Fibroblast of lung (primary cell): Measurements from ENCODE around the gene DNAH8. TPM values are rescaled to one million over a fixed set of nuclear protein-coding genes. Genes with fewer than 3 reads are reported as not detected.

Experiments used
- DNase-seq, 2 donors: peaks; one replicate each; pipeline versions ENCODE4 v3.0.0 to v3.0.0-alpha.2; 2010; ENCODE audit warnings: low read depth in 2 of 2
- H2AFZ ChIP-seq: 2 replicates; pipeline ENCODE4 v1.5.1; 2012; ENCODE audit warnings: low read length, control low read depth, inconsistent platforms
- H3K27ac ChIP-seq: 2 replicates; pipeline ENCODE4 v1.5.1; 2011; ENCODE audit warnings: low read length, control low read depth; ENCODE audit not compliant: insufficient read depth
- H3K27me3 ChIP-seq: 2 replicates; pipeline ENCODE4 v1.5.1; 2011; ENCODE audit warnings: mild to moderate bottlenecking, low read length; ENCODE audit not compliant: control insufficient read depth, insufficient read depth
- H3K36me3 ChIP-seq: 2 replicates; pipeline ENCODE4 v1.5.1; 2011; ENCODE audit warnings: low read length; ENCODE audit not compliant: control insufficient read depth, insufficient read depth
- H3K4me1 ChIP-seq: 2 replicates; pipeline ENCODE4 v1.5.1; 2011; ENCODE audit warnings: low read length; ENCODE audit not compliant: control insufficient read depth, insufficient read depth; ENCODE audit errors: extremely low read depth
- H3K4me2 ChIP-seq: 2 replicates; pipeline ENCODE4 v1.5.1; 2011; ENCODE audit warnings: low read length, control low read depth; ENCODE audit not compliant: insufficient read depth; ENCODE audit errors: extremely low read depth
- H3K4me3 ChIP-seq, 4 experiments: fragments of 200-600 bp in 1 of 4; sonication (generic) in 1 of 4; replicated peaks in 1 of 4; 2 replicates each; pipeline ENCODE4 v1.5.1; 2011 to 2016; ENCODE audit warnings: low read length in 4 of 4, low read depth in 3 of 4, mild to moderate bottlenecking in 3 of 4, control low read depth in 2 of 4, inconsistent platforms in 1 of 4, mixed read lengths in 1 of 4; ENCODE audit not compliant: insufficient read depth in 1 of 4; ENCODE audit errors: control extremely low read depth in 1 of 4
- H3K79me2 ChIP-seq: 2 replicates; pipeline ENCODE4 v1.5.1; 2012; ENCODE audit warnings: mild to moderate bottlenecking, low read length, inconsistent platforms; ENCODE audit not compliant: control insufficient read depth, insufficient read depth
- H3K9ac ChIP-seq: 2 replicates; pipeline ENCODE4 v1.5.1; 2011; ENCODE audit warnings: mild to moderate bottlenecking, low read length, control low read depth; ENCODE audit not compliant: insufficient read depth
- H3K9me3 ChIP-seq: 2 replicates; pipeline ENCODE4 v1.5.1; 2012; ENCODE audit warnings: low read depth, low read length; ENCODE audit not compliant: control insufficient read depth, insufficient read depth
- H4K20me1 ChIP-seq: 2 replicates; pipeline ENCODE4 v1.5.1; 2011; ENCODE audit warnings: low read length; ENCODE audit not compliant: control insufficient read depth, insufficient read depth; ENCODE audit errors: extremely low read depth
- EZH2 ChIP-seq: IDR thresholded peaks from 2 replicates; pipeline ENCODE4 v1.5.1; 2012; ENCODE audit warnings: low read length, control low read depth, mild to moderate bottlenecking; ENCODE audit errors: missing control alignments
- polyA plus RNA-seq, 2 donors: library from polyadenylated mRNA; depleted of rRNA in 1 of 2; stranded (reverse) in 1 of 2; unstranded in 1 of 2; fragments of >200 nt; gene quantifications; 2 replicates each; pipeline ENCODE4 v1.2.1, GENCODE V29; 2011 to 2012; ENCODE audit warnings: missing spikeins in 1 of 2
- total RNA-seq: library from RNA; depleted of rRNA; stranded (reverse); fragments of >200 nt; gene quantifications from 2 replicates; pipeline ENCODE4 v1.2.1, GENCODE V29; 2014
- TF ChIP-seq, protein P1 (sequence below), 2 donors: IDR thresholded peaks in 1 of 2; conservative IDR thresholded peaks in 1 of 2; 1 replicate in 1 of 2; 2 replicates in 1 of 2; pipeline ENCODE4 v1.5.1; 2011 to 2012; ENCODE audit warnings: low read length in 2 of 2, control low read depth in 1 of 2, inconsistent platforms in 1 of 2, low read depth in 1 of 2, mild to moderate bottlenecking in 1 of 2

Gene DNAH8
- total and polyA plus RNA-seq, 2 donors (not counting 1 experiment from before 2014, with no cell fraction given), result under 0.01 TPM; not detected in 1

DNA sequence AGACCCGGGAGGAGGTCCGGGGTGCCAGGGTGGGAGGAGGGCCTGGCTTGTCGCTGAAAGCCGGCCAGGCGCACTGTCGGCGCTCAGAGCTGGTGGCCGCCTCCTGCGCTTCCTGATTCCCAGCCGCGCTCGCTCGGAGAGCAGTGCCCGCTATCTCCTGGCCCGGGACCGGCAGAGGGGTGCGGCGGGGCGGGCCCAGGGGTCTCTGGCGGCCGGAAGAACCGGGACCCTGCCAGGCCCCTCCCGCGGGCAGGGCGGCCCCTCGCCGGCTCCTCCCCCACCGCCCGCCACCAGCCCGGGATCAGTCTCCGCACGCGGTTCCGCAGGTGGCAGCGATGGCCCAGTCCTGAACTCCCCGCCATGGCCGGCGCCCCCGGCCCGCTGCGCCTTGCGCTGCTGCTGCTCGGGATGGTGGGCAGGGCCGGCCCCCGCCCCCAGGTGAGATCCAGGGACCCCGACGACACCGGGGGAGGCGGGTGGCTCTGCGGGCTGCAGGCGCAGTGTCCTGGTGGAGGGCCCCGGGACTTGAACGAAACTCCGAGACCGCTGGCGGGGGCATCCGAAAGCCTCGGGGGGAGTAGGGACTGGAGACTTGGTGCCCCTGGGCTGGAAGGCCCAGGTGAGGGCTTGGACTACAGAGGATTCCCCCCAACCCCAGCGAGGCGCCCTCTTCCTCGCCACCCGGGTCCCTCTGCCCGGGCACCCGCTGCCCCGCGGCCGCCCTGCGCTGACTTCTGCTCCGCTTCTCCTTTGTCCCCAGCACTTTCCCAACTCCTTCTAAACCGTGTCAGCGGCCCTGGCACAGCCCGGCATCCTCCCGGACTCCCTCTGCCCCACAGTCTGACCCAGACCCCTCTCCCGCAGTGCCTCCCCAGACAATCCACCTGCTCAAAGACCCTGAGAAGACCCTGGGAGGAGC, 333.6 kb downstream of the DNAH8 start, which contains the start of gene GLP1R:
TSS of gene GLP1R (plus strand) at position 301 of the 919 bp plus-strand sequence. CDS start at position 361, 60 bp downstream.
- H3K27ac ChIP-seq, result no peak within 1 kb of the TSS
- H2AFZ ChIP-seq, result no peak within 1 kb of the TSS
- TF ChIP-seq, protein P1, sequence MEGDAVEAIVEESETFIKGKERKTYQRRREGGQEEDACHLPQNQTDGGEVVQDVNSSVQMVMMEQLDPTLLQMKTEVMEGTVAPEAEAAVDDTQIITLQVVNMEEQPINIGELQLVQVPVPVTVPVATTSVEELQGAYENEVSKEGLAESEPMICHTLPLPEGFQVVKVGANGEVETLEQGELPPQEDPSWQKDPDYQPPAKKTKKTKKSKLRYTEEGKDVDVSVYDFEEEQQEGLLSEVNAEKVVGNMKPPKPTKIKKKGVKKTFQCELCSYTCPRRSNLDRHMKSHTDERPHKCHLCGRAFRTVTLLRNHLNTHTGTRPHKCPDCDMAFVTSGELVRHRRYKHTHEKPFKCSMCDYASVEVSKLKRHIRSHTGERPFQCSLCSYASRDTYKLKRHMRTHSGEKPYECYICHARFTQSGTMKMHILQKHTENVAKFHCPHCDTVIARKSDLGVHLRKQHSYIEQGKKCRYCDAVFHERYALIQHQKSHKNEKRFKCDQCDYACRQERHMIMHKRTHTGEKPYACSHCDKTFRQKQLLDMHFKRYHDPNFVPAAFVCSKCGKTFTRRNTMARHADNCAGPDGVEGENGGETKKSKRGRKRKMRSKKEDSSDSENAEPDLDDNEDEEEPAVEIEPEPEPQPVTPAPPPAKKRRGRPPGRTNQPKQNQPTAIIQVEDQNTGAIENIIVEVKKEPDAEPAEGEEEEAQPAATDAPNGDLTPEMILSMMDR (conservative IDR thresholded peaks at IDR 0.05 in 1 of 2, IDR thresholded peaks at IDR 0.05 in 1 of 2; ENCODE audit: low read depth in 1 of 2, low read length in 2 of 2), result no peak
- no peak for TF ChIP-seq EZH2
- H3K27me3 ChIP-seq, result peaks cover 7% of the 10 kb centered on the region
- no peaks in the 10 kb centered on the region for H4K20me1 ChIP-seq
- no peak for DNase-seq
- no peaks in the 10 kb centered on the region for H3K79me2 ChIP-seq
- no peak within 1 kb of the TSS for H3K9ac ChIP-seq
- no peak within 1 kb of the TSS for H3K4me3 ChIP-seq
- no peaks in the 10 kb centered on the region for H3K36me3 ChIP-seq
- no peak within 1 kb of the TSS for H3K4me2 ChIP-seq
- H3K4me1 ChIP-seq, result no peaks in the 10 kb centered on the region
- no peaks in the 10 kb centered on the region for H3K9me3 ChIP-seq

DNA sequence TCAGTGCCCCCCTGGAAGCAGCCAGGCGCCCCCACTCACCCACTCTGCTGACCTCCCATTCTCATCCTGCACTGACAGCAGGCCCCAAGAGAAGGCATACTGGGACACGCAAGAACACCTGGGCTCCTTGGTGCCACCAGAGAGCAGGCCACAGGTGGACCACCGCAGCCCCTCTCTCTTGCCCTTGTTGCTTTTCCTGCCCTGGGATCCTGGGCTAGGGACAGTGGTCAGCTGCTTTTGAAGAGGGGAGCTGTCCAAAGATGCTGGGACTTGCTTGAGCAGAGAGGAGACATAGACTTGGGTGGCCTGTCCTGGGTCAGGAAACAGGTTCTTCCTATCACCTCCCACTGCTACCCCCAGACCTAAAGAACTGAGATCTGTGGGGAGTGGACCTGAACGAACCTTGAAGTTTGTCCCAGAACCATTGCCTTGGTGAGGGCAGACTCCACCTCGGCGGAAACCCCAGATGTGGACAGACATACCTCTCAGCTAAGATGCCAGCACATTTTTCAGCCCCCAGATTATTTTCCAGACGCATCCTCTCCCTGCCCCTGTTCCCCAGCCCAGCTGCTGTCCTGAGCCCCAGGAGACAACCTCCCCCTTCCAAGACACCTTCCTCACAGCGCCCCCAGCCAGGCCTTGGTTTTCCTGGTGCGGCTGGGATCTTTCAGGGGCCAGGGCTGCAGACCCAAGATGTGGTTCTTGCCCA, 334.6 kb downstream of the DNAH8 start:
- Histone ChIP-seq H3K36me3 (no peaks in the 10 kb centered on the region), H4K20me1 (no peaks in the 10 kb centered on the region), H3K27me3 (peaks cover 7% of the 10 kb centered on the region), H2AFZ (no peak overlapping the region), H3K4me2 (no peak overlapping the region), H3K9ac (no peak overlapping the region), H3K79me2 (no peaks in the 10 kb centered on the region), H3K9me3 (no peaks in the 10 kb centered on the region), H3K27ac (no peak overlapping the region), H3K4me3 (no peak overlapping the region), H3K4me1 (no peaks in the 10 kb centered on the region)
- DNase-seq, result no peak
- TF ChIP-seq EZH2, result no peak
- TF ChIP-seq, protein P1 (conservative IDR thresholded peaks at IDR 0.05 in 1 of 2, IDR thresholded peaks at IDR 0.05 in 1 of 2; ENCODE audit: low read depth in 1 of 2, low read length in 2 of 2), result no peak

DNA sequence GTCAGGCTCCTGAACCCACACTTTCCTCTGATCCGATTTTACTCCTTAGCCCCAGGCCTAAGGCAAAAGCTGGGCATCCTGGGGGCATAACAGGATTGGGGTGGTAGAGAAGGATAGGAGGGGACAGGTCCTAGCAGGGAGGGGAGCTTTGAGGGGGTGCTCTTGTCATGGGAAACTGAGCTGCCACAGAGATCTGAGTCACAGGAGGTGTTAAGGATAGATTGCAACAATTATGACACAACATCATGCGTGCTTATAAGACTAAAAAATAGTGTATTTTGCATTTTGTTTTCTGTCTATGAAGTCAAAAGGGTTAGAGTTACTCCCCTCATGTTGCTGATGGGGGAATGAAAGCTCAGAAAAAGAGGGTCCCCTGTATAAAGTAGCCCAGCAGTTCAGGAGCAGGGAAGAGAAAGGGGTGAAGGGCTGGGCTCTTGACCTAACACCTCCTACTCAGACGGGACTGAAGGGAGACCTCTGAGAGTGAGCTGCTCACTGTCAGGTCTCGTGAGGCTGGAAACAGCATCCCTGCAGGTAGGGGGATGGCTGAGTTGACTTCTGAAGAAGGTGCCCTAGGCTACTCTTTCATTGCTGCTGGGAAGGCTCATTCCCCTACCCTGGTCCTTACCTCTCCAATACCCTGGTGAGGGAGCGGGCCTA, 335.5 kb downstream of the DNAH8 start:
- H4K20me1 ChIP-seq, result no peaks in the 10 kb centered on the region
- no peak overlapping the region for H2AFZ ChIP-seq
- no peak for DNase-seq
- no peak overlapping the region for H3K4me2 ChIP-seq
- H3K4me3 ChIP-seq, result no peak overlapping the region
- no peak overlapping the region for H3K27ac ChIP-seq
- no peaks in the 10 kb centered on the region for H3K4me1 ChIP-seq
- H3K9me3 ChIP-seq, result no peaks in the 10 kb centered on the region
- H3K79me2 ChIP-seq, result no peaks in the 10 kb centered on the region
- H3K27me3 ChIP-seq, result peaks cover 7% of the 10 kb centered on the region
- TF ChIP-seq, protein P1 (conservative IDR thresholded peaks at IDR 0.05 in 1 of 2, IDR thresholded peaks at IDR 0.05 in 1 of 2; ENCODE audit: low read depth in 1 of 2, low read length in 2 of 2), result no peak
- no peak for TF ChIP-seq EZH2
- no peaks in the 10 kb centered on the region for H3K36me3 ChIP-seq
- no peak overlapping the region for H3K9ac ChIP-seq
